B cell (primary cell): ENCODE data around the gene SLC9A5.

Experiments used
- CTCF ChIP-seq: fragments of 200-600 bp; IDR thresholded peaks from one replicate; pipeline ENCODE4 v1.8.0; 2022; ENCODE audit warnings: antibody characterized with exemption, mild to moderate bottlenecking
- EZH2 ChIP-seq: IDR thresholded peaks from 2 replicates; pipeline ENCODE4 v1.6.1; 2012; ENCODE audit warnings: borderline replicate concordance, low read depth, mild to moderate bottlenecking, moderate library complexity, low read length; ENCODE audit not compliant: insufficient read depth, poor library complexity, severe bottlenecking

- no peak for TF ChIP-seq CTCF
- no peak for TF ChIP-seq EZH2
These were observed 8.0 kb downstream of the SLC9A5 start for GRCh38 chr16:67256701-67257230.
